HuH-7.5 (cell line): Measurements from ENCODE around the gene ATG9B.
"Not testable (repeated sequence)": the region's sequence is repeated elsewhere in the genome, so short reads cannot be mapped to it uniquely, and the experiment has no call there.

ENCODE experiments used
- DNase-seq: peaks from one replicate; pipeline ENCODE4 v3.0.0; 2011; ENCODE audit warnings: low spot score

ATG9B gene

GRCh38 chr7:151058781-151059366, 34.6 kb upstream of the ATG9B start:
- no peak for DNase-seq

- DNase-seq, result peak; percentile 100
These were observed 33.9 kb upstream of the ATG9B start for GRCh38 chr7:151057989-151058780.

- DNase-seq, result peak; percentile 82
These were observed 33.3 kb upstream of the ATG9B start, which contains the start of gene CDK5 for GRCh38 chr7:151057506-151057988. CDK5 (minus strand) TSS chr7:151057897; CDS start chr7:151057848, 49 bp downstream.

- no peak for DNase-seq
These were observed 32.6 kb upstream of the ATG9B start for GRCh38 chr7:151056666-151057505.

GRCh38 chr7:151056283-151056665, 32.0 kb upstream of the ATG9B start:
- DNase-seq, result no peak

DNA sequence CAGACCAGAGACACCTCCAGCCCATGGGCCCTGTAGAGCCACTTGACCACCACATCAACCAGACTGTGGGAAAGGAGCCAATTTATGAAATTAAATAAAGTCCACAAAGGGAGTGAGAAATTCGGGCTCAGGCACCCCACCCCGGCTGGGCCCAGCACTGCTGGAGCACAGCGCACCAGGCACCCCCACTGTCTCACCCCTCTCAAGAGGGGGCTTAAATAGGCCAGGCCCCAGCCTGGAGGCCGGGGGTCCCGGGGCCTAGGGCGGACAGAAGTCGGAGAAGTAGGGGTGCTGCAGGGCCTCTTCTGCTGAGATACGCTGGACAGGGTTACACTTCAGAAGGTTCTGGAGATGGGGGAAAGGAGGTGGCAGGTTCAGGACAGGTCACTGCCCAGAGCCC, 29.5 kb upstream of the ATG9B start:
- DNase-seq, result no peak

DNA sequence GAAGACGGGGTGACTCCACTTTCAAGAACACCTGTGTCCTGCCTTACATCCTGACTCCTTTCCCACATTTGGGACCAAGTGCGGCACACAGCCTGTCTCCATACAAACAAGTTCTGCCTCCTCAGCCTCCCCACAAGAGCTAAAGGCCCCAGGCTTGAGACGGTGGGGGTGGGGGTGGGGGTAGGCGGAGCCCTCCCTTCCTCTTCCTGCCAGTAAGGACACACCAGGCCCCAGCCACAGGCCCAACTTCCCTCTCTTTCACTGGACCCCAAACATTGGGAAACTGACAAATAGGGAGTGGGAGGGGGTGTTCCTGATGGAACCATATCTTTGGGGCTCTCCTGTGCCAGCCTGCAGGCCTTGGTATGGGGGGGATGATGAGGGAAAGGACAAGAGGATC, 28.8 kb upstream of the ATG9B start:
- no peak for DNase-seq

- DNase-seq, result no peak
These were observed 26.8 kb upstream of the ATG9B start for GRCh38 chr7:151051108-151051507.

- no peak for DNase-seq
These were observed 24.7 kb upstream of the ATG9B start for GRCh38 chr7:151048911-151049463.

DNA sequence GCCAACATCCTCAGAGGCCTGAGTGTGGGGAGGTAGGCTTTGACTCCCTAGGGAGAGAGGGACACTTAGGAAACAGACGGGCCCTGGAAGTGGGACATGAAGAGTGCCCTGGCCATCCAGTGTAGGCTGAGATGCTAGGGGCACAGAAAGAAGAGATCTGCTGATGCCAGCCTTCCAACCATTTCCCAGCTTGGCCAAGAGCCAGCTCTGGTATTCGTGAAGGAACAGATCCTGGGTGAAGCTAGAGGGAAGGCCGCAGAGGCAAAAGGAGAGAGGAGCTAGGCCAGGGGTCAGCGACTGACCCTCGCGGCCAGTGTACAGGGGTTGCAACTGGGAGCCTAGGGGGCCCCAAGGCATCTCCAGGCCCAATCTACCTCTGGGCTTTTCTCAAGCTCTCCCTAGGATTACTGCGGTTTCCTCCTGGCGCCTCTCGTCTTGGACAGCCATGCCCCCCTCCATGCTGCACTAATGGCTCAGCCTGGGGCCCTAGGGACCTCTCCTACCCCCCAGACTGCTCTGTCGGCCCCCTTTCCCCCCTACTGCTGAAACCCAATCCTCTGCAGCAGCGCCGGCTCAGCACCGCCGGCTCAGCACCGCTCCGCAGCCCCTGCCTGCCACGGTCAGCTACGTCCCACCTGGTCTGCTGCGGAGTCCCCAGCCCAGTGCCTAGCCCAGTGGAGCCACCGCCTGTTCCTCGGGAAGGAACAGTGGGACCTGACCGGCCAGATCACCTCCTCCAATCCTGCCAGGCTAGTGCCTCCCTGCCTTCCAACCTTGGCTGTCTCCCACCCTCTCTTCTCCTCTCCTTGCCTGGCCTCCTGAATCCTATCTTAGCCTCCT, 23.9 kb upstream of the ATG9B start, which contains the start of gene ASIC3:
Gene ASIC3, plus strand, starts transcription at position 556 of the 840 bp plus-strand sequence. CDS start 355 bp downstream, outside the sequence.
- no peak for DNase-seq

GRCh38 chr7:151046603-151047573, 22.6 kb upstream of the ATG9B start:
- no peak for DNase-seq

GRCh38 chr7:151045967-151046366, 21.7 kb upstream of the ATG9B start:
- DNase-seq, result no peak

DNA sequence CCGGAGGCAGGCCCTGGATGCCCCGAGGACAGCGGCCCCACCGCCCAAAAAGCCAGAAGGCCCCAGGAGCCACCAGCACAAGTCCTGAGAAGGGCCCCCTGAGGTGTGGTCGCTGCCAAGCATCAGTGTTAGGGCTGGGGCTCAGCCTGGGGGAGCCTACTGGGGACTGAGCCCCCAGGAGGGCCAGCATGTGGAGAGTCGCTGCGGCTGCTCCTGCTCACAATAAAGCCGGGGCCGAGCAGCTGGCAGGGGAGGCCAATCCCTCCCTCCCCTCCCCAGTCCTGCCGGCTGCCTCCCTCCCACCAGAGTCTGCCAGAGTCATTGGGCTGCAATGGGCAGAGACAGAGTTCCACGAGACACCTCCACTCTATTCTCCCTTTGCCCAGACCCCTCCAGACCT, 21.0 kb upstream of the ATG9B start:
- DNase-seq, result no peak

DNA sequence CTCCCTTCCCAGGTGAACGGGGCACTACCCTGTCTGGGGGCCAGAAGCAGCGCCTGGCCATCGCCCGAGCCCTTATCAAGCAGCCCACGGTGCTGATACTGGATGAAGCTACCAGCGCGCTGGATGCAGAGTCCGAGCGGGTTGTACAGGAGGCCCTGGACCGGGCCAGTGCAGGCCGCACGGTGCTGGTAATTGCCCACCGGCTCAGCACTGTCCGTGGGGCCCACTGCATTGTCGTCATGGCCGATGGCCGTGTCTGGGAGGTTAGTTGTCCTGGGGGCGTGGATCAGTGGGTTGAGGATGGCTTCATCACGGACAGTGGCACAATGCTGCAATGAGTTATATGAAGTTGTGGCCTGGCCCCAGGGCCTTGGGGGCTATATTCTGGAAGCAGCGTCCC, 19.7 kb upstream of the ATG9B start:
- DNase-seq, result no peak

- not testable (repeated sequence) for DNase-seq
These were observed 19.2 kb upstream of the ATG9B start for GRCh38 chr7:151043449-151043848.

- DNase-seq, result no peak
These were observed 16.5 kb upstream of the ATG9B start for GRCh38 chr7:151040616-151041375.

DNA sequence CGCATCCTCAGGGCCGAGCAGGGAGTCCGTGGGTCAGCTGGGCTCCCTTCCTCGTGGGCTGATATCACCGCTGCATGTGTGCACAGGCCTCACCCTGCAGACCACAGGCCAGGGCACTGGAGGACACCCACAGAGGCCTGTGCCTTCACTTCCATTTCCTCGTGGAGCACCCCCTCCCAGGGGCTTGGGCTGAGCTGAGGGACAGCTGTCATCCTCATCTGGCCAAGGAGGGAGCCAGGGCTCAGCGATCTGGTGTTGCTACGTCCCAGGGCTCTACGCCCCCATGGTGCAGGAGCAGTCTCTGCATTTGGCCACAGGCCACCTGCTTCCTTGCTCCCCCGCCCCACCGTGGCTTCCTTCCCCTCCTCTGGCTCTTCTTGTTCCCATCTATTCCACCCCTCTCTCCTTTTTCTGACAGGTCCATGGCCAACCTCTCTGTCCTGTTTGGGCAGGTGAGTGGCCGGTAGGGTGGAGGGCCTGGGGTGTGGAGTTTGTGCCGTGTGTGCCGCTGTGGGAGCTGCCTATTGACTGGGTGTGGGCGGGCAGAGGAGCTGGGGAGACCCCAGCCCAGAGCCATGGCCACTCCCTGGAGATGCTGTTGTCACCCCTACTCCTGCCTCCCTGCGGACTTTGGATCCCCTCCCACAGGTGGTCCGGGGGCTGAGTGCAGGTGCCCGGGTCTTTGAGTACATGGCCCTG, 15.7 kb upstream of the ATG9B start:
- DNase-seq, result no peak
